HFF-Myc (cell line): ENCODE results near the gene AOX1.

Experiments
- DNase-seq: peaks from one replicate; pipeline ENCODE4 v3.0.0-alpha.2; 2011; ENCODE audit warnings: low read depth; ENCODE audit errors: extremely low read depth
- H3K4me3 ChIP-seq: replicated peaks from 2 replicates; pipeline ENCODE4 v1.5.1; 2011; ENCODE audit warnings: low read depth, mild to moderate bottlenecking, control low read depth, low read length
- CTCF ChIP-seq: IDR thresholded peaks from 2 replicates; pipeline ENCODE4 v1.5.1; 2012; ENCODE audit warnings: mild to moderate bottlenecking, low read depth, low read length, control low read depth; ENCODE audit errors: missing control alignments

Gene AOX1

GRCh38 chr2:200618054-200618419, 32.2 kb downstream of the AOX1 start:
- H3K4me3 ChIP-seq, result no peak overlapping the region
- DNase-seq, result no peak
- no peak for TF ChIP-seq CTCF

GRCh38 chr2:200618590-200619021, 32.8 kb downstream of the AOX1 start:
- no peak overlapping the region for H3K4me3 ChIP-seq
- TF ChIP-seq CTCF, result peak; percentile 54
- DNase-seq, result peak; percentile 73

GRCh38 chr2:200619279-200619678, 33.5 kb downstream of the AOX1 start:
- H3K4me3 ChIP-seq, result no peak overlapping the region
- no peak for TF ChIP-seq CTCF
- no peak for DNase-seq

GRCh38 chr2:200620606-200621390, 35.0 kb downstream of the AOX1 start:
- DNase-seq, result no peak
- no peak overlapping the region for H3K4me3 ChIP-seq
- TF ChIP-seq CTCF, result no peak

- no peak for DNase-seq
- H3K4me3 ChIP-seq, result no peak overlapping the region
- no peak for TF ChIP-seq CTCF
Measured at GRCh38 chr2:200622106-200622505, 36.3 kb downstream of the AOX1 start.

GRCh38 chr2:200624026-200624425, 38.2 kb downstream of the AOX1 start:
- DNase-seq, result no peak
- H3K4me3 ChIP-seq, result no peak overlapping the region
- no peak for TF ChIP-seq CTCF

- DNase-seq, result no peak
Measured at GRCh38 chr2:200624658-200625057, 38.8 kb downstream of the AOX1 start.

More at GRCh38 chr2:200624658-200625057, 38.8 kb downstream of the AOX1 start:
- no peak for TF ChIP-seq CTCF
- no peak overlapping the region for H3K4me3 ChIP-seq
